ENCODE results near the gene TMEM120A. TPM values are rescaled to one million over a fixed set of nuclear protein-coding genes. Genes with fewer than 3 reads are reported as not detected.
A peak's percentile ranks its signal among the peaks of the same experiment; 100 is the strongest.

The TMEM120A gene
- total RNA-seq, 2 donors from 2014 or later, result 39.4 to 44.7 TPM

DNA sequence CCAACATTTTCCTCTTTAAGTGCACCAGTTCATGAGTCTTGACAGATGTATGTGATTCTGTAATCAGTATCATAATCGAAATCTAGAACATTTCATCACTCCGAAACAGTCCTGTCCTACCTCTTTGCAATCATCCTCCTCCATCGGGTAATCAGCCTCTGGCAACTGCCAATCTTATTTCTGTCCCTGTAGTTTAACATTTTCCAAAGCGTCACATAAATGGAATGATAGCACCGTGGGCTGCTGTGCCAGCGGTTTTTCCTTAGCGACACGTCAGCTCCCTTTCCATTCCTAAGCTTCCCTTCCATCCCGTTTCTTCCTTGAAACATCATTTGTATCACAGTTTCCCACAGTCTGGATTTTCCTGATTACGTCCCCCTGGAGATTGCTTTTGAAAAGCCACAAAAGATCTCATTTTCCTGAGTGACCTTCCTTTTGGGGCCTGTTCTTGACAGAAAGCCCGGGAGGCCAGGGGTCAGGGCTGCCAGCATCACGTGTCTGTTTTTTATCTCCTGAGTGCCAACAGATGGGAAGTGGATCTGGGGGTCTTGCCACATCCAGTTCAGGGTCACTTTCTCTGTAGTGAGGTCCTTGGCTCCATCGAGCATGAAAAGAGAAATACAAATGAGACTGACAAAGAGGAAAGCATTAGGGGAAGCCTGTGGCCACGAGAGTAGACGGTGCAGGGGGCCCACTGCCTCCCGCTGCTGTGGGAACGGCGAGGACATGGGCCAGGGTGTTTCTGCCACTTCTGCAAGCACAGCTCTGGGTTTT is 31.6 kb downstream of the TMEM120A start:
- Histone ChIP-seq H3K4me1 (ENCODE audit: control insufficient read depth in 1 of 2, low read depth in 2 of 2) (peaks cover 37 to 60% of the 10 kb centered on the region in 2 donors), H3K27me3 (replicated peaks; ENCODE audit: insufficient read depth) (no peaks in the 10 kb centered on the region), H3K27ac (peak overlapping the region; percentile 95 to 99), H3K9me3 (no peaks in the 10 kb centered on the region), H3K4me3 (peak overlapping the region; percentile 35), H3K36me3 (peaks cover 2% of the 10 kb centered on the region)
- ATAC-seq (ENCODE audit: insufficient number of reproducible peaks, low FRiP score, low read depth) (peak; percentile 61), DNase-seq (ENCODE audit: low spot score) (no peak)
- TF ChIP-seq, protein P1, sequence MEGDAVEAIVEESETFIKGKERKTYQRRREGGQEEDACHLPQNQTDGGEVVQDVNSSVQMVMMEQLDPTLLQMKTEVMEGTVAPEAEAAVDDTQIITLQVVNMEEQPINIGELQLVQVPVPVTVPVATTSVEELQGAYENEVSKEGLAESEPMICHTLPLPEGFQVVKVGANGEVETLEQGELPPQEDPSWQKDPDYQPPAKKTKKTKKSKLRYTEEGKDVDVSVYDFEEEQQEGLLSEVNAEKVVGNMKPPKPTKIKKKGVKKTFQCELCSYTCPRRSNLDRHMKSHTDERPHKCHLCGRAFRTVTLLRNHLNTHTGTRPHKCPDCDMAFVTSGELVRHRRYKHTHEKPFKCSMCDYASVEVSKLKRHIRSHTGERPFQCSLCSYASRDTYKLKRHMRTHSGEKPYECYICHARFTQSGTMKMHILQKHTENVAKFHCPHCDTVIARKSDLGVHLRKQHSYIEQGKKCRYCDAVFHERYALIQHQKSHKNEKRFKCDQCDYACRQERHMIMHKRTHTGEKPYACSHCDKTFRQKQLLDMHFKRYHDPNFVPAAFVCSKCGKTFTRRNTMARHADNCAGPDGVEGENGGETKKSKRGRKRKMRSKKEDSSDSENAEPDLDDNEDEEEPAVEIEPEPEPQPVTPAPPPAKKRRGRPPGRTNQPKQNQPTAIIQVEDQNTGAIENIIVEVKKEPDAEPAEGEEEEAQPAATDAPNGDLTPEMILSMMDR (IDR thresholded peaks at IDR 0.05), result no peak

DNA sequence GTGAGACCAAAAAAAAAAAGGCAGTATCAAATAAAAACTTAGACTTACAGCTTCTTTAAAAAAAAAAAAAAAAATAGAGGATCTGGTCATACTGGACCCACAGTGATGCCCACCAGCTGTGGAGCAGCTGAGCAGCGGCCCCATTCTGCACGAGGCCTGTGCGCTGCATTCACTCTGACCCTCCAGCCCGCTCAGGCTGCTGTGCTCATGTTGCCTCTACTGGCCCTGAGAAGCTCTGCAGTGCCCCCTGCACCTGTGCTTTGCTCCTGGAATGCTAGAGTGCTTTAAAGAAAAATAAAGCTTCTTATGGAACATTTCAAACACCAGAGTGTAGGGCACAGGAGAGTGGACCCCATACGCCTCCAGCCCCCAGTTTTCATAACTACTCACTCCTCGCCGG is 33.2 kb downstream of the TMEM120A start:
- Histone ChIP-seq H3K27ac (peak overlapping the region; percentile 95 to 99), H3K9me3 (no peaks in the 10 kb centered on the region), H3K27me3 (replicated peaks; ENCODE audit: insufficient read depth) (no peaks in the 10 kb centered on the region), H3K4me1 (ENCODE audit: control insufficient read depth in 1 of 2, low read depth in 2 of 2) (peaks cover 29 to 47% of the 10 kb centered on the region in 2 donors), H3K36me3 (peaks cover 12% of the 10 kb centered on the region), H3K4me3 (no peak overlapping the region)
- TF ChIP-seq, protein P1 (IDR thresholded peaks at IDR 0.05), result no peak
- ATAC-seq (ENCODE audit: insufficient number of reproducible peaks, low FRiP score, low read depth) (no peak), DNase-seq (ENCODE audit: low spot score) (no peak)

DNA sequence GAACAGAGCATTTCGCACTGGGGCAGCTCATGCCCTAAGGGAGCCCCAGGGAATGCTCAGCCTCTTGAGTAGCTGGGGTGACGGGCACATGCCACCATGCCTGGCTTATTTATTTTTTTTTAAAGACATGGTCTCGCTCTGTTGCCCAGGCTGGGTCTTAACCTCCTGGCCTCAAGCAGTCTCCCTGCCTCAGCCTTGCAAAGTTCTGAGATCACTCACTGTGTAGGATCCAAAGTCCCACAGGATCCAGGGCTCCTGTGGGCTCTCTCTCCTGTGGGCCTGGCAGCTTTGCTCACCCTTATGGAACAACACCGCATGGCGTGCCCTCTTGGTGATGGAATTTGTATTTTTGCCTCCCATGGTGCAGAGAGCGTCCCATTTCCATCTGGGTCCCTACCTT is 34.0 kb downstream of the TMEM120A start:
- Histone ChIP-seq H3K9me3 (no peaks in the 10 kb centered on the region), H3K27me3 (replicated peaks; ENCODE audit: insufficient read depth) (no peaks in the 10 kb centered on the region), H3K27ac (peak overlapping the region in 1 of 2 donors; percentile 99), H3K36me3 (peaks cover 13% of the 10 kb centered on the region), H3K4me1 (ENCODE audit: control insufficient read depth in 1 of 2, low read depth in 2 of 2) (peaks cover 21 to 43% of the 10 kb centered on the region in 2 donors), H3K4me3 (no peak overlapping the region)
- DNase-seq (ENCODE audit: low spot score) (no peak), ATAC-seq (ENCODE audit: insufficient number of reproducible peaks, low FRiP score, low read depth) (no peak)
- TF ChIP-seq, protein P1 (IDR thresholded peaks at IDR 0.05), result no peak

DNA sequence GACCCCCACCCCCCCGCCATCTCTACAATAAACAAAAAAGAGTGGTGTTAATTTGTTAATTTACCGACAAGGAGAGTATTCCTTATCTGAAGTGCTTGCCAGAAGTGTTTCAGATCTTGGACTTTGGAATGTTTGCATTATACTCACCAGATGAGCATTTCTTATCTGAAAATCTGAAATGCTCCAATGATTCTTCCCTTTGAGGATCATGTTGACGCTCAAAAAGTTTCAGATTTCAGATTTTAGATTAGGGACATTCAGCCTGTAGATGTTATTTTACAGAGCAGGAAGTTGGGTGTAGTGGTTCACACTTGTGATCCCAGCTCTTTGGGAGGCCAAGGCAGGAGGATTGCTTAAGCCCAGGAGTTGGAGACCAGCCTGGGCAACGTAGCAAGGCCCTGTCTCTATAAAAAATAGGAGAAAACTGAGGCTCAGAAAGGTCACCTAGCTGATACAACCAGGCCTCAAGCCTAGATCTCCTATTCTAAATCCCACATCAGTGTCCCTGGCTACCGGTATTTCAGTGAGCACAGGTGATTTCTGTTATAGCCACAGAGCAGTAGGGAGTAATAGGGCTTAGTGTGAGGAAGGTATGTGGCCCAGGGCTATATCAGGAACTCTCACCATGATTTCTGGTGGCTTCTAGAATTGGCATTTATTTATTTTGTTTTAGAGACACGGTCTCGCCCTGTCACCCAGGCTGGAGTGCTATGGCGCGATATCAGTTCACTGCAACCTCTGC is 35.4 kb downstream of the TMEM120A start:
- Histone ChIP-seq H3K27ac (no peak overlapping the region), H3K36me3 (peaks cover 21% of the 10 kb centered on the region), H3K27me3 (replicated peaks; ENCODE audit: insufficient read depth) (no peaks in the 10 kb centered on the region), H3K9me3 (no peaks in the 10 kb centered on the region), H3K4me3 (no peak overlapping the region), H3K4me1 (ENCODE audit: control insufficient read depth in 1 of 2, low read depth in 2 of 2) (peaks cover 19 to 39% of the 10 kb centered on the region in 2 donors)
- TF ChIP-seq, protein P1 (IDR thresholded peaks at IDR 0.05), result no peak
- ATAC-seq (ENCODE audit: insufficient number of reproducible peaks, low FRiP score, low read depth) (no peak), DNase-seq (ENCODE audit: low spot score) (no peak)

DNA sequence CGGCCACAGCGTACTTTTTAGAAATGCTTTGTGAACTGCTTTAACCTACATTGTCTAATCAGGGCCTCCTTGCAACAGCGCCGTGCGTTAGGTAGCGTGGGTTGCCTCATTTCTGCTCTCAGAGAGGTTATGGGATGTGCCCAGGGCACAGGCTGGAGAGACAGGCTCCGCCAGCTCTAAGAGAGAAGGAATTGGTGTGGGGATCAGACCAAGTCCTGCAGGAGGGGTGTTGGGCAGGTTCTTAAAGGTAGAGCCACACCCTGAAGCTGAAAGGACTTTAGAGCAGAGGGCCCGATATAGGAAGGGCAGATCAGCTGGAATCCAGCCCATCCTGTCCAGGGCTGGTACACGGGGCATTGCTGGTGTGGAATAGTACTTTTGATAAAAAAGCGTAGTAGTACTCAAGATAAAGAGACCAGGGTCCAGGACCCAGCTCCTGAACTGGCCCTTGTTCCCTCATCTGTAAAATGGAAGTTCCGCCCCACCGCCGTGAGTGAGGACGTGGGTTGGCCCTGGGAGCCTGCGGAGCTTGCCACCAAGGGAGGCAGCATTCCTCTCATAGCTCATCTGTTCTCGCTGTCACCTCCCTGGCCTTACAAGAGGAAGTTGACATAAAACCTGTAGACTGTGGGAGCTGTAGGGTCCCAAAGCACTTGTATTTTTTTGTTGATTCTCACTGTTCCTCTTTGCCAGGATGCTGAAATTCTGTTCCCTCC is 37.2 kb downstream of the TMEM120A start:
- TF ChIP-seq, protein P1 (IDR thresholded peaks at IDR 0.05), result no peak
- H3K27ac ChIP-seq, result no peak overlapping the region
- H3K27me3 ChIP-seq (replicated peaks; ENCODE audit: insufficient read depth), result no peaks in the 10 kb centered on the region
- no peak overlapping the region for H3K4me3 ChIP-seq
- ATAC-seq (ENCODE audit: insufficient number of reproducible peaks, low FRiP score, low read depth), result no peak
- H3K36me3 ChIP-seq, result peaks cover 24% of the 10 kb centered on the region
- peaks cover 7 to 21% of the 10 kb centered on the region in 2 donors for H3K4me1 ChIP-seq (ENCODE audit: control insufficient read depth in 1 of 2, low read depth in 2 of 2)
- DNase-seq (ENCODE audit: low spot score), result no peak
- H3K9me3 ChIP-seq, result no peaks in the 10 kb centered on the region

All from thoracic aorta (tissue), 2 donors.